HG03108 (cell line): ENCODE data around the gene C5.
"Not testable (repeated sequence)": the region's sequence is repeated elsewhere in the genome, so short reads cannot be mapped to it uniquely, and the experiment has no call there.

ENCODE experiments used
- ATAC-seq: cut with Tn5 transposase; IDR thresholded peaks from one replicate; pipeline ENCODE4 v1.9.1; 2021; ENCODE audit warnings: moderate library complexity; ENCODE audit not compliant: unreplicated experiment

The C5 gene

DNA sequence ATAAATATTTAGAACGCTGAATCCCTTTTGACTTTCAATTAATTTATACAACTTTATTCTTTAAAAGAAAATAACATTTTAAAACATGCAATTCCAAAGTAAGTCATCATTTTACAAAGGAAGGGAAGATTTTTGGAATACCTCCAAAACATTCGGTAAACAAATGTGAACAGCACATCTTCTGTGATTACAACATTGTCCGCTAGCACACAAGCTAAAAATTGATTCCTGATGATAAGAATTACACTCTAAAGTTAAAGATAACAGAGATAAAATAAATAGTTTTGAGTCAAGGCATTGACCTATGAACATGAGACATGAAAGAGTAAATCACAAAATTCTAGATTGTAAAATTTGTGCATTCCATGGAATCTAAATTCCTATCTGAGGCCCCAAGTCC, 67.2 kb downstream of the C5 start:
- ATAC-seq = no peak

DNA sequence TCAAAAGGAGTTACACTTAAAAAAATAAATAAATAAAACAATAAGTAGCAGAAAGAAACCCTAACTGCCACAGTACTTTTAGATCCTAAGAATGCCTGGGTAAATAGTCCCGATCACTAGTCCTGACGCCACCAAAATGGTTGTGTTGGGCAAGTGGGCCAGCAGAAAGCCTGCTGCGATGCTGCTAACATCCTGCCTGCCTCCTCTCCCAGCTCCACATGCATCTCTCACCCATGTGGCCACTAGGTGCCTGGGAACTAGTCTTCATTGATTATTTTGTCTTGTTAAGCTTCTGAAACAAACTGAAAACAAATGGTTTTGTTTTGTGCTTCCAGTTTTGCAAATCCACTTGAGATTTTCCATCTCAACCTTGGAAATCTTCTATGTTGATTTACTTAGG, 69.1 kb downstream of the C5 start:
- ATAC-seq = no peak

DNA sequence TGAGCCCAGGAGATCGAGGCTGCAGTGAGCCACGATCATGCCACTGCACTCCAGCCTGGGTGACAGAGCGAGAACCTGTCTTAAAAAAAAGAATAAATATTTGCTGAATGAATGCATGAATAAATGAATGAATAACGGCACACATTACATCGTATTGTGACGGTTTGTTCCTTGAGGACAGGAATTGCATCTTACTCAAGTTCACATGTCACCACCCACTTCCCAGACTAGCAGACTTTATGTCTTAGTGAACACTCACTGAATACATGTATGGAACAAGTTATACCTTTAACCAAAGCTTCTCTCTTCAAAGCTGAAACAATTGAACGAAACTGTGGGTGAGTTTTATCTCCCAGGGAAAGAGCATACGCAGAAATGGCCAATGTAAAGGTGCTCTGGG, 70.3 kb downstream of the C5 start:
- no peak for ATAC-seq

DNA sequence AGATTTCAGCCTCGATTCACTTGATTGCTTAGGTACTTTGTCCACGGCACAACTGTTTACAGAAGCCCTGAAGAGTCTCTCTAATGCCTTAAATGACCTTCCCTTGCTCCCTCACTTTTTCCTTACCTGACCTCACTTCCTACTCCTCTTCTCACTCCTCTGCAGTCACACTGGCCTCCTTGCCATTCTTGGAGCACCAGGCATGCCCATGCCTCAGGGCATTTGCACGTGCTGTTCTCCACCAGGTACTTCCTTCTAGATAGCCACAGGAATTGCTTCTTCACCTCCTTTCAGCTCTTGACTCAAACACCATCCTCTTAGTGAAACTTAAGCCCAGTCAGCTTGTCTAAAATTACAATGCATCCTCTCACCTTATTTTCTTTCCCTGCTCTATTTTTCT, 71.1 kb downstream of the C5 start:
- ATAC-seq = no peak

DNA sequence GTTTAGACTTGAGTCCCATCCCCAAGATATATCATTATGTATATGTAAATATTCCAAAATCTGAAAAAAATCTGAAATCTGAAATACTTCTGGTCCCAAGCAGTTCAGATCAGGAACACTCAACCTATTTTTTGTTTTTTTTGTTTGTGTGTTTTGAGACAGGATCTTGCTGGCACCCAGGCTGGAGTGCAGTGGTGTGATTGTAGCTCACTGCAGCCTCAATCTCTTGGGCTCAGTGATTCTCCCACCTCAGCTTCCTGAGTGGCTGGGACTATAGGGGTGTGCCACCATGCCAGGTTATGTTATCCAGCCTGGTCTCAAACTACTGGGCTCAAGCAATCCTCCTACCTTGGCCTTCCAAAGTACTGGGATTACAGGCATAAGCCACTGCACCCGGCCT, 72.8 kb downstream of the C5 start:
- no peak for ATAC-seq

DNA sequence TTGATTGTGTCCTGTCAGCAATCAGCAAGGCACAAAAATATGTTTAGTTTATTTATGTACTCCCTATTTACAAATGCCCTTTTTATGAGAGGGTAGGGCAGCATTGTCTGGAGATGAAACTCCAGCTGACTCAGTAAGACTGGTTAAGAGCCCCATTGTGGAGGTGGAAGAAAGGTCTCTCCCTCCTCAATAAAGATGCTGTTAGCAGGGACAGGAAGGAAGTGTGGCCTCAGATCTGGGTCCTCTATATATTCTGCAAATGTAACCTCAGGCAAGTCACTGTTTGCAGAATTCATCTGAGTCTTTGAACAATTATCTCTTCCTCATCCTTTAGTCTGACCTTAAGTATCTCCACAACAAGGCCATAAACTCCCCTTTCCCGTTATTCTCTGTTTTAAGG, 75.2 kb downstream of the C5 start:
- ATAC-seq = no peak

DNA sequence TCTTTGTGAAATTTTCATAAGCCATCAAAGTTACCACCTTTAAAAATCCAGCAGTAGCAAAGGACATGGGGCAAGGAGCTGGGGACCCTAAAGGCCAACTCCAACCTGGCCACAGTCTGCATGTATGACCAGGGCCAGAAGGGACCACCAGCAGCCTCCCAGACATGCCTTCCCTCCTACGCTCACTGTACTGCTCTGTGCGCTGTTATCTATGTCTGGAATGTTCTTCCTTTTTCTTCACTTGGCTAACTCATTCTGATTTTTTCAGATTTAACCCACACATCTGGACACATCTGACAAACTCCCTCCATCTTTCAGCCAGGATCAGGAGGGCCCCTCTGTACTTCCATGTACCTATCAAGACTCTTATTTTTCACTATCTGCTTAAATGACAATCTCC, 75.9 kb downstream of the C5 start:
- ATAC-seq = no peak

DNA sequence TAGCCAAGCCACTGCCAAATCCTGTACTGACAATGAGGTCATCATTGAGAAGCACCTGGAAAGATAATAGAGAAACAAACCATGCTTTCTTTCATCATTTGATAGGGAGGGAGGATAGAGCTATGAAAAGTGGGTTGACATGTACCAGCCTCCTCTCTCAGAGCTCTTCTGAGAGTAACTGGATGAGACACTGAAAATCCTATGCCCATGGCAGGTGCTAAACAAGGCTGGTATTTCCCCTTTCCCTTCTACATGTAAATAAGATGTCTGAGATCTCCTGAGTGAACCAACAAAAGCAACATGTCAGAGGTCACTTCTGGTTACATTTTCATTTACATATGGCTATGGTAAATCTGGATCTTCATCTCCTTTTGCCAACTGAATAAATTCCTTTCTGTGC, 78.1 kb downstream of the C5 start:
- no peak for ATAC-seq

DNA sequence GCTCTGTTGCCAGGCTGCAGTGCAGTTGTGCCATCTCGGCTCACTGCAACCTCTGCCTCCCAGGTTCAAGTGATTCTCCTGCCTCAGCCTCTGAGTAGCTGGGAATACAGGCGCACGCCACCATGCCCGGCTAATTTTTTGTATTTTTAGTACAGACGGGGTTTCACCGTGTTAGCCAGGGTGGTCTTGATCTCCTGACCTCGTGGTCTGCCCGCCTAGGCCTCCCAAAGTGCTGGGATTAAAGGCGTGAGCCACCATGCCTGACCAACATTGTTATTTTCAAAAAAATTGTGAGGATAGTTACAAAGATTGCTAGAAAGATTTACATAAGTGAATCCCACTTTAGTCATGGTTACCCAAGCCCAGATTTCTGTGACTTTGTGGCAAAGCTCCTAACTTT, 78.6 kb downstream of the C5 start:
- ATAC-seq = not testable (repeated sequence)

DNA sequence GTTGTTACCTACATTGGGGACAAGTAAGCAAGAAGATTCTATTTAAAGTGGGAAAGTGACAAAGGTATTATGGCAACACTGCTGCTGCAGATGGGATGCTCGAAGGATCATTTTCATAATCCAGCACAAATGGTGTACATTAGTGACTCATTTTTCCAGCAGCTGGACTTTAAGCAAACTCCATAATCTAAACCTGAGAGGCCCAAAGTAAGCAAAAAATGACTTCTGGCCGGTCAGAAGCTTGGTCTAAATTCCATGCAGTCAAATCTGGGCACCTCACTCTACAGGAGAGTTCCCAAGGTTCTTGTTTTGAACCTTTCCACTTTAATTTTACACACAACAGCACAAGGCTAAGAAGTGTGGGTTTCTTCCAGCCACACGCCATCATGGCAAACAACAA, 79.8 kb downstream of the C5 start:
- ATAC-seq = no peak

DNA sequence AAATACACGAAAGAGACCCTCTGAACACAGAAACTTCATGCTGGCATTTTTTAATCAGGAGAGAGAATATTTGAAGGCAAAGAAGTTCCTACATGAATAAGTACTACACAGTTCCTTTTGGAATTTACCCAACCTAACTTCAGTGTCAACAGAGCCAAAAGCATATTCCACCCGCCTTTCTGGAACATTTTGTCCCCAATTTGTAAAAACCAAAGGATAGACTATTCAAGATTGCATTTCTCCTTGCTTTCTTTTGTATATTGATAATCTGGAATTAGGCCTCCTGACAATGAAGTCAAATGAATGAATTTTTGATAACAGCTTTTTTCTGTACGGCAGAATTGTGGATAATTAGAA, 84.1 kb downstream of the C5 start:
- no peak for ATAC-seq

DNA sequence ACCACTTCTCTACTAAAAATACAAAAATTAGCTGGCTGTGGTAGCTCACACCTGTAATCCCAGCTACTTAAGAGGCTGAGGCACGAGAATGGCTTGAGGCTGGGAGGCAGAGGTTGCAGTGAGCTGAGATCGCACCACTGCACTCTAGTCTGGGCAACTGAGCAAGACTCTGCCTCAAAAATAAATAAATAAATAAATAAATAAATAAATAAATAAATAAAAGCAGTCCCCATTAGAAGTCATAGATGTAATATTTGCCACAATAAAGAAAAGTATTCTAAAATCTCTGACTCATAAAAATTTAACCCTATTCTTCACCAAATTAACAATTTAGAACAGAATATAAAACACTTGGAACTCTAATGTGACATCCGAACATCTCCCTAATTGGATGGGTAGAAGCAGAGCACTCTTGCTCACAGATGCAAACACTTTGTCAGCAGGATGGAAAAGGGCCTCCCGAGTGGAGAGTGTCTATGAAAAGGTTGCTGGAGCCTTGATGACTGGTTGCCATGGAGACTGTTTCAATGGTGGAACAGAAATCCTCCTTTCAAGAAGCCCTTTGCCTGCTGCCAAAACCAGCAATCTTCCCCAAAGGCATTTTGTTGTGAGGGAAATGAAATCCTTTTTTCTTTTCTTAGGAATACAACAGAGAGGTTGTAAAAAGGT, 84.6 kb downstream of the C5 start:
- ATAC-seq = no peak

DNA sequence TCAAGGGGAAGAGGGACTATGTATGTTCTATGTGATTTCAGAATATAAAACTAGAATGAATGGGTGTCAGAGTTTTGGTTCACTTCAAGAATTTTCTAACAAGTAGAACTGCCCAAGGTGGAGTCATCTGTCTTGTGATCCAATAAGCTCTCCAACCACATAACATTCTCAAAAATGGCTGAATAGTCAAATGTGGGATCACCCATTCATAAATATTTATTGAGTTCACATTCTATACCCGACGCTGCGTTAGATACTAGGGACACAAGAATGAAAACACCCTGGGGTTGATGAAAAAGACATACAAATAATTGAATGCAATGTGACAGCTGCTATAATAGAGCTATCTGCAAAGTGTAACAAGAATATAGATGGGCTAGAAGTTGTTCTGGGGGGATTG, 88.1 kb downstream of the C5 start:
- ATAC-seq = no peak

DNA sequence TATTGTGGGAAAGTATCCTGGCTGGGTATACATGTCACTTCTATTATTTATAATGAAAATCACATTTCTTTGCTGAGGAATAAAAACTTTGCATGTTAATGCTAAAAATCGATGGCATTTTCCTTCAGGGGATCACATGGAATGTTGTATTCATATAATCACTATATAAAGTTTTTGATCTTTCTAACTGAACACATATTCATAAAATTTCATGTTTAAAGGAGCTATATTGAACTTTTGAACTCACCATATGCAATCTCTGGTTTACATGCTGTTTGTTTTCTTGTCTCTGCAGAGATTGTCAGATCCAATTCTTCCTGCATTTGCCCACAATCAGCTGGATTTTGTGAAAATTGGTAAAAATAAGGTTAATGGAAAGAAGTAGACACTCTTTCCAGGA, 90.1 kb downstream of the C5 start:
- no peak for ATAC-seq

DNA sequence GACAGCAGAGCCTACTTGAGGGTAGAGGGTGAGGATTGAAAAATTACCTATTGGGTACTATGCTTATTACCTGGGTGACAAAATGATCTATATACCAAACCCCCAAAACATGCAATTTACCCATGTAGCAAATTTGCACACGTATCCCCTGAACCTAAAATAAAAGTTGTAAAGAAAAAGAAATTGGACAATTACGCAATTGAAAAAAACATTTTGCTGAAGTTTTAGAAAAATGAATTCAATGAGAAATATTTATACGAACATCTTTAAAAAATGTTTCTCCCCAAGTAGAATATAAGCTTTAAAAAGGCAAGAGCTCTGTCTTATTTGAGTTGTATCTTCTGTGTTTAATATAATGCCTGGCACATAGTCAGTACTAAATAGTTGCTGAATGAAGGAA, 93.2 kb downstream of the C5 start:
- ATAC-seq = no peak

DNA sequence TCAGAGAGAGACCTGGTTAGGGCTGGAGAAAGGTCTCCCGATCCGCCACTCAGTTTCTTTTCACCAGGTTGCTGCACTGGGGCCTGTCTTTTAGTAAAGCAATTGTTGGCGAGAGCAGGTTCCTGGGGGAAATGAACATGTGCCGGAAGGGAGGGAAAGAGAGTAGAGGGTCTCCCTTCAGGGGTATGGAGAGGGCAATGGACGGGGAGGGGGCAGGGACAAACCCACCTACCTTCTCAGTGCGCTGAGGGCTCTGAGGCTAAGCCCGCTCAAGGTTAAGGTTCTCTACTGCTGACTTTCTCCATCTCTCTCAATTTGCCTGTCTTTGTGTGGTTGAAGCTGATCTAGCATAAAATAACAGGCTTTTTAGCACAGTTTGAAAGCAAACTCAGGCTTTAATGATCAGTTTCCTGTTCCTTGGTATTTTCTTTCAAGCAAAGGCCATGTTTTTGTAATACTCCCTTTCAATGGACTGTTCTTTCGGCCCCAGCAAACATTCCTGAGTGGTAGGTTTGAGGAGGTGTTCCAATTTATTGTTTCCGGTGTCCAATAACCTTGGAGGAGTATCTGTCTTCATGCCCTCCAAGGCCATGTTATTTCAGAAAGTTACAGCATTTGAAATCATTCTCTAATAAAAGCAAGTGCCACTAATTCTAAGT, 98.0 kb downstream of the C5 start:
- ATAC-seq = no peak

DNA sequence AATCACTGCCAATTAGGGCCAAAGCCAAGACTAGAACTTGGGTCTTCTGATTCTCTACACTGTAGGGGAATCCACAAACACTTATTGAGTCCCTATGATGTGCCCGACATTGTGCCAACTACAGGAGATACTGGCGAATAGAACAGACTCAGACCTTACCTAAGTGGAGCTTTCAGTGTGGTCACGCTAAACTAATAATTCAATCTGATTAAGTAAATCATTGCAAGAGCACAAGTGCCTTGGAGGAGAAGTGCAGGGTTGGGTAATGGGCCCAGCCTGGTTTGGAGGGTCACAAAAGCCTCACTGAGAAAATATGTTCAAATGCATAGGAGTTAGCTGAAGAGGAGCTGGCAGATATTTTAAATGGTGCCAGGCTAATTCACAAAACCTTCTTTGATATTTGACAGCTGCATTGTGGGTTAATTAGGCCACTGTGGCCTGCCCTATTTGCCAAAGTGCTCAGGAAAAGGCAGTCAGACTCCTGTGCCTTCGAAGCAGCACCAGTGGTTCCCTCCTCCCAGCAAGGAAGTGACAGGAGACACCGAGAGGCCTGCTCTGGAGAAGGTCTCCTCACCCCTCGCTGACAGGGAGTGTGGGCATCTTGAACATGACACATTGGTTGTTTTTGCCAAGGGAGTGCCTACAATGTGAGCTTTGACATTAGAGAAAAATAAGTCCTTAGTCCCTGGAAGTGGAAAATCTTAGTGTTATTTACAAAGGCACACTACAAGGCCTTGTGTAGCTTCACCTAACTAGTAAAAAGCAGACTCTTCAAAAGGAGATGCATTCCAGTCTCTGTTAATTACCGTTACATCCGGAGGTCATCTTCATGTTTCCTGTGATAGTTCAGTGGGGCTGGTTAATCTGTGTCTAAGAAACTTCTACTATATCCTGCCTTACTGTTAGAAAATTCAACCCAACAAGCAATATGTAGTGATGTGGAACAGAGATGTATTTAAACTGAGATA, 99.4 kb downstream of the C5 start:
- ATAC-seq = no peak

DNA sequence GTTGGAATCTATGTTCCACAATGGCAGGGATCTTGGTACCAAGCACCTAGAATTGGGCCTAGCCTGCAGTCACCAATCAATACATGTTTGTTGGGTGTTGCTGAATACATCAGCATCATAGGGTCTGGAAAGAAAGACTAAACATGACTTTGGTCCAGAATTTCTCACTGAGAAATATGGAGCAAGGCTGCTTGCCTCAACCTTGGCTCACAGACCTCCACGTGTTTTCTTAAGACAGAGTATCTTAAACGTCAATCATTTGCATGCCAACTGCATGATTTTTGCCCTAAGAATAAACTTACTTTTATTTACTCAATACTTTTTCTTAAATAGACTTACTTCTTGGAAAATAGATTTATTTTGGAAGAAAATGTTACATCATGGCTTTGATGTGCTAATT, 100.8 kb downstream of the C5 start:
- ATAC-seq = no peak

DNA sequence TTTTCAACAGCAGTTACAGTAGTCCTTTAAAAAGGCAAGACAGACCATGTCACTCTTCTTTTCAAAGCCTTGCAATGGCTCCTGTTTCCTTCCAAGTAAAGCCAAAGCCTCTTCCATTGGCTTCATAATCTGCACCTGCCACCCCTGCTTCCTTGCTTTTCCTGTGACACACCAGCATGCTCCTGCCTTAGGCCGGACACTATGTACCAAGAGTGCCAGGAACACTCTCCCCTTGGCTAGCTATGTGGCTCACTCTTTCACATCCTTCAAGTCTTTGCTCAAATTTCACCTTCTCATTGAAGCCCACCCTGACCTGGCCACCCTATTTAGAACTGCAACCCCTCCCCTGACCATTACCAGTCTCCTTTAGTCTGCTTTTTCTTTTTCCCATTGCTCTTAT, 101.3 kb downstream of the C5 start:
- no peak for ATAC-seq

DNA sequence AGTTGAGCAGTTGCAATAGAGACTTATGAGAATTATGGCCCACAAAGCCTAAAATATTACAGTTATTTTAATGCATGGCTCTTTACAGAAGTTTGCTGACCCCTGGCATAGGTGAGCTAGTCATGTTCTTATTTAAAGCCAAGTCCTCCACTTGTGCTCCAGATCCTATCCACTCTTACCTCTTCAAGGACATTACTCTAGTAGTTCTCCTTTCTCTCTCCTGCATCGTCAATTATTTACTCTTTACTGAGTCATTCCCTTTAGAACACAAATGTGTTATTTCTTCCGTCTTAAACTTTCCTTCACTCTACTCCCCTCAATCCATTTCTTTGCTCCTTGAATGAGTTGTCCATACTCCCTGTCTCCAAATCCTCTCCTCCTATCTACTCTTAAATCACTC, 102.9 kb downstream of the C5 start:
- no peak for ATAC-seq

DNA sequence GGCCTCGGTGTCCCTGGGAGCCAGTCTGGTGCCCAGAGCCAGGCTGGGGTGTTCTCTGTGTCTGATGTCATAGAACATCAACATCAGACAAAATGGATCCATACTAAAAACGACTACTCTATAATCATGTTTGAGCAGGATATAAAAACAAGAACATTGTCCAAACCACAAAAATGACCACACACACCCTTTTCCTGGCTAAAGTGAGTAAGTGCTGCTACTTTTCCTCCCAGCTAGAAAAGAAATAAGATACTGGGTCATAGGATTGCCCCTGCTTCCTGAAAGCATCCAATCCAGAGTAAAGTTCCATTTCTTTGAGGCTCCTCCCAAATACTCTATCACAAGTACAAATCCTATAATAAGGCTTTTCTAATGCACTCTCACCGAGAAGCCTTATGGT, 103.8 kb downstream of the C5 start:
- no peak for ATAC-seq

DNA sequence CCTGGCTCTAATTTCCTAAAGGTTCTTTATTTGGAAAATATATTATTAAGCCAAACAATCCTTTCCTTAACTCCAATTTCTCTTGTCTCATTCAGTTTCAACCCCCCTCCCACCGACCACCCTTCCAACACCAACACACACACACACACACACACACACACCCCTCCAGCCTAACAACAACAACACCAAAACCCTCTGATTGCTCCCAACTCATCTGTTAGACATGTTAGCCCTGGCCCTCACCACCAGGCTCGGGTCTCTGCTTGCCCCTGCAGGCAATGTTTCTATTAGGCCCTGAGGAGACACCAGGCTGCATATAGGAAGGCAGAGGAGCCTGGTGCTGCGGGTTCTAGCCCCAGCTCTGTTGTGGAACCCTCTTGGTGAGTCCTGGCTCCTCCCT, 105.1 kb downstream of the C5 start:
- no peak for ATAC-seq
